ENCODE results near the gene PCP2.

GRCh38 chr19:7654401-7654800 is 20.9 kb upstream of the PCP2 start:
- no peak for TF ChIP-seq CTCF (IDR thresholded peaks at IDR 0.05)
- TF ChIP-seq POLR2A (IDR thresholded peaks at IDR 0.05), result no peak

Measured in Peyer's patch (tissue), 4 donors.